Peyer's patch (tissue), 4 donors: ENCODE data around the gene TMX4. TPM values are rescaled to one million over a fixed set of nuclear protein-coding genes. Genes with fewer than 3 reads are reported as not detected.
"Not testable (repeated sequence)": the region's sequence is repeated elsewhere in the genome, so short reads cannot be mapped to it uniquely, and the experiment has no call there.

Experiments
- DNase-seq, 3 donors: peaks; one replicate each; pipeline ENCODE4 v3.0.0-alpha.2; 2017 to 2019
- H3K27ac ChIP-seq, 4 donors: fragments of 200-600 bp; sonication (generic); one replicate each; pipeline ENCODE4 v1.5.1; 2016 to 2019
- H3K27me3 ChIP-seq, 2 donors: fragments of 200-600 bp; sonication (generic); one replicate each; pipeline ENCODE4 v1.5.1; 2019
- H3K36me3 ChIP-seq, 3 donors: fragments of 200-600 bp; sonication (generic); one replicate each; pipeline ENCODE4 v1.5.1; 2016 to 2019
- H3K4me1 ChIP-seq, 4 donors: fragments of 200-600 bp; sonication (generic); one replicate each; pipeline ENCODE4 v1.5.1; 2016 to 2019
- H3K4me3 ChIP-seq, 4 donors: fragments of 200-600 bp; sonication (generic); 1 replicate in 3 of 4; 2 replicates in 1 of 4; pipeline ENCODE4 v1.5.1; 2016 to 2019; ENCODE audit warnings: mild to moderate bottlenecking in 1 of 4
- H3K9me3 ChIP-seq, 4 donors: fragments of 200-600 bp; sonication (generic); one replicate each; pipeline ENCODE4 v1.5.1; 2016 to 2019; ENCODE audit warnings: mild to moderate bottlenecking in 1 of 4
- CTCF ChIP-seq, 6 experiments: fragments of 450-650 bp in 4 of 6; fragments of 200-600 bp in 2 of 6; sonication (generic) in 1 of 6; IDR thresholded peaks; one replicate each; pipeline ENCODE4 v1.5.1; 2017 to 2019; ENCODE audit warnings: antibody characterized with exemption in 6 of 6, mild to moderate bottlenecking in 3 of 6, moderate library complexity in 1 of 6
- POLR2A ChIP-seq, 2 donors: fragments of 450-650 bp; IDR thresholded peaks; one replicate each; pipeline ENCODE4 v1.5.1; 2017; ENCODE audit warnings: antibody characterized with exemption in 2 of 2, mild to moderate bottlenecking in 2 of 2, moderate library complexity in 2 of 2
- total RNA-seq, 4 donors: library from RNA; depleted of rRNA; stranded (reverse); fragments of >200 nt; gene quantifications; one replicate each; pipeline ENCODE4 v1.1.0, GENCODE V29; 2016

TMX4 gene
- total RNA-seq, 4 donors from 2014 or later: 12.9 to 26.6 (median 17.0) TPM

- Histone ChIP-seq H3K4me3 (no peak overlapping the region), H3K27ac (no peak overlapping the region), H3K9me3 (no peaks in the 10 kb centered on the region), H3K36me3 (no peaks in the 10 kb centered on the region), H3K27me3 (no peaks in the 10 kb centered on the region), H3K4me1 (no peaks in the 10 kb centered on the region)
- no peak for TF ChIP-seq CTCF (IDR thresholded peaks at IDR 0.05)
- no peak for TF ChIP-seq POLR2A (IDR thresholded peaks at IDR 0.05)
- DNase-seq: no peak
These were observed 13.7 kb upstream of the TMX4 start for GRCh38 chr20:8033151-8033841.

- no peak overlapping the region for H3K4me3 ChIP-seq
- DNase-seq: no peak
- H3K27ac ChIP-seq: no peak overlapping the region
- H3K9me3 ChIP-seq: no peaks in the 10 kb centered on the region
- H3K36me3 ChIP-seq: no peaks in the 10 kb centered on the region
- H3K27me3 ChIP-seq: no peaks in the 10 kb centered on the region
- TF ChIP-seq POLR2A (IDR thresholded peaks at IDR 0.05) (no peak), CTCF (IDR thresholded peaks at IDR 0.05) (no peak)
- H3K4me1 ChIP-seq: no peaks in the 10 kb centered on the region
These were observed 12.9 kb upstream of the TMX4 start for GRCh38 chr20:8032499-8032898.

- H3K4me3 ChIP-seq, H3K27ac ChIP-seq, DNase-seq, H3K4me1 ChIP-seq, H3K27me3 ChIP-seq, H3K36me3 ChIP-seq, H3K9me3 ChIP-seq: not testable (repeated sequence)
These were observed 12.0 kb upstream of the TMX4 start for GRCh38 chr20:8031539-8031938.

GRCh38 chr20:8021541-8022269, 2.1 kb upstream of the TMX4 start:
- Histone ChIP-seq H3K27ac (no peak overlapping the region), H3K4me3 (no peak overlapping the region), H3K9me3 (no peaks in the 10 kb centered on the region), H3K27me3 (no peaks in the 10 kb centered on the region), H3K36me3 (no peaks in the 10 kb centered on the region), H3K4me1 (peaks cover 0 to 15% (median 7%) of the 10 kb centered on the region in 4 donors)
- no peak for DNase-seq
- TF ChIP-seq POLR2A (IDR thresholded peaks at IDR 0.05) (no peak), CTCF (IDR thresholded peaks at IDR 0.05) (no peak)

- Histone ChIP-seq H3K4me1 (peaks cover 0 to 15% (median 7%) of the 10 kb centered on the region in 4 donors), H3K27me3 (no peaks in the 10 kb centered on the region), H3K9me3 (no peaks in the 10 kb centered on the region), H3K36me3 (no peaks in the 10 kb centered on the region), H3K4me3 (peak overlapping the region; percentile 87 to 96 (median 92)), H3K27ac (peak overlapping the region; percentile 96 to 99 (median 98))
- peak in 1 of 3 donors; percentile 43 for DNase-seq
- TF ChIP-seq CTCF (IDR thresholded peaks at IDR 0.05): no peak
- no peak for TF ChIP-seq POLR2A (IDR thresholded peaks at IDR 0.05)
These were observed 936 bp upstream of the TMX4 start for GRCh38 chr20:8020314-8021079.

GRCh38 chr20:8019998-8020247, 362 bp upstream of the TMX4 start:
- Histone ChIP-seq H3K27me3 (no peaks in the 10 kb centered on the region), H3K9me3 (no peaks in the 10 kb centered on the region), H3K36me3 (no peaks in the 10 kb centered on the region), H3K27ac (peak overlapping the region; percentile 96 to 99 (median 98)), H3K4me1 (peaks cover 0 to 15% (median 7%) of the 10 kb centered on the region in 4 donors), H3K4me3 (peak overlapping the region; percentile 87 to 96 (median 92))
- TF ChIP-seq CTCF (IDR thresholded peaks at IDR 0.05) (no peak), POLR2A (IDR thresholded peaks at IDR 0.05) (no peak)
- no peak for DNase-seq
